Activated naive CD4-positive, alpha-beta T cell (primary cell): ENCODE measurements around the gene TOP3A.

Experiments used
- DNase-seq, 4 experiments: peaks; one replicate each; lab custom pipeline; 2025; lab: John Stamatoyannopoulos, UW

Gene TOP3A

DNA sequence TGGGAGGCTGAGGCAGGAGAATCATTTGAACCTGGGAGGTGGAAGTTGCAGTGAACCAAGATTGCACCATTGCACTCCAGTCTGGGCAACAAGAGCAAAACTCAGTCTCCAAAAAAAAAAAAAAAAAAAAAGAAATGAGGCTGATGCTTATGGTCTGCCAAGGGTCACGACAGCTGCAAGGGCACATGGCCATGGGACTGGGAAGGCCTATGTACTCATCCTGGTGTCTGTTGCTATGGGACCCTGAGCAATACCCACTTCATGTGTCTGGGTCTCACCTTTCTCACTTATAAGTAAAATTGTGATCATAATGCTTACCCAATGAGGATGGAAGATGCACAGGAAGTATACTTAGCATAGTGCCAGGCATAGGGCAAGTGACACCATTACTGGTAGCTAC is 37.7 kb downstream of the TOP3A start:
- no peak for DNase-seq

DNA sequence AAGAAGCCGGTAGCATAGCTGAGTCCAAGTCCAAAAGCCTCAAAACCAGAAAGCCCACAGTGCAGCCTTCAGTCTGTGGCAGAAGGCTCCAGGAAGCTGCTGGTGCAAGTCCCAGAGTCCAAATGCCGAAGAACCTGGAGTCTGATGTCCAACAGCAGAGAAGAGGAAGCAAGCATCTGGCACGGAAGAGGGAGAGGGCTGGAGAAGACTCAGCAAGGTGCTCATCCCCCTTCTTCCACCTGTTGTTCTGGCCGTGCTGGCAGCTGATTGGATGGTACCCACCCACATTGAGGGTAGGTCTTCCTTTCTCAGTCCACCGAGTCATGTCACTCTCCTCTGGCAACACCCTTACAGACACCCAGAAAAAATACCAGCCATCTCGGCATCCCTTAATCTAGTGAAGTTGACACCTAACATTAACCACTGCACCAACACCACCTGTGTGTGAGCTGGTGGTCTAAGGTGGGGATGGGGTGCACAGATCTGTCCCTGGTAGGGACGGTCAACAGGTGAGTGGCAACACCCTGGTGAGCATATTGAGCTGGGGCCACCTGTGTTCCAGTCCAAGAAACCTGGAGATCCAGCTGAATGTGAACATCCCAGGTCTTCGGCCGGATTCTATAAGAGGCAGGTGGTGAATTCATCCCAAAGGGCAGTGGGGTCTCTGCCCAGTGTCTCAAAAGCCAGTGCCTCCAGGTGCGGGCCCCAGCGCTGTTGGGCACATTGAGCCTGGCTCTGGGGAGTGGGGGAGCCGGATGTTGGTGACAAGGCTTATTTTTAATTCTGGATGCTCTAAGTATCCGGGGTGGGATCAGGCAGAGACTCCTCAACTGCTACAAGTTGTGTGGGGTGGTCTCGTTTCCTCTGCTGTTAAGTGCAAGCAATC is 44.5 kb downstream of the TOP3A start:
- no peak for DNase-seq

DNA sequence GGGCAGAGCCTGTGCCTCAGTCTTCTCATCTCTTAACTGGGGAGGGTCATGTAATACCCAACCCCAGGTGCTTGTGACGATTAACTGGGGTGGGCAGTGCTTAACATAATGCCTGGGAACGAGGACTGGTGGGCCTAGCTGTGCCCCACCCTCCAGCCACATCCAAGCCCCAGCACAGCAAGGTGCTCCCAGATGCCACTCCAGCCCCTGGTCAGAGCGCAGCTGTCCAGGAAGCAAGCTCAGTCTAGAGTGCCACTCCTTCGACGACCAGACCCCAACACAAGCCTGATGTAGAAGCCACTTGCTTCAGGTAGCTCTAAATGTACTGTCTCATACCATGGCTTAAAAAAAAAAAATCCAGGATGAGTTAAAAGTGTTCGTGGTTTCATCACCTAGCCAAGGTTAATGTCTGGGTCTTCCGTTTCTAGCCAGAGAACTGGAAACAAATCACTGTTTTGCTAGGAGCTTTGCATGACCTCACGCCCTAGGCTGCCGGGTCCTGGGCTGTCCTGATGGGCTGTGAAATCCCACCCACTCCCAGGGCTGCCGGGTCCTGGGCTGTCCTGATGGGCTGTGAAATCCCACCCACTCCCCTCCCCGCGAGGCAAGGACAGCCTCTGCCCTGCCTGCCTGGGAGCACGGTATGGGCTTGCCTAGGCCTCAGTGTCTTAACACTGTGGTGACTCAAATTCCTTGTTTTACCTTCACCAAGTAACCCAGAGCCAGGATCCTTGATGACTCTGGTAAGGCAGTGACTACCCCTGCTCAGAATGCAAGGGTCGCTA is 46.7 kb downstream of the TOP3A start:
- no peak for DNase-seq

GRCh38 chr17:18267366-18267765 is 47.4 kb downstream of the TOP3A start:
- no peak for DNase-seq

DNA sequence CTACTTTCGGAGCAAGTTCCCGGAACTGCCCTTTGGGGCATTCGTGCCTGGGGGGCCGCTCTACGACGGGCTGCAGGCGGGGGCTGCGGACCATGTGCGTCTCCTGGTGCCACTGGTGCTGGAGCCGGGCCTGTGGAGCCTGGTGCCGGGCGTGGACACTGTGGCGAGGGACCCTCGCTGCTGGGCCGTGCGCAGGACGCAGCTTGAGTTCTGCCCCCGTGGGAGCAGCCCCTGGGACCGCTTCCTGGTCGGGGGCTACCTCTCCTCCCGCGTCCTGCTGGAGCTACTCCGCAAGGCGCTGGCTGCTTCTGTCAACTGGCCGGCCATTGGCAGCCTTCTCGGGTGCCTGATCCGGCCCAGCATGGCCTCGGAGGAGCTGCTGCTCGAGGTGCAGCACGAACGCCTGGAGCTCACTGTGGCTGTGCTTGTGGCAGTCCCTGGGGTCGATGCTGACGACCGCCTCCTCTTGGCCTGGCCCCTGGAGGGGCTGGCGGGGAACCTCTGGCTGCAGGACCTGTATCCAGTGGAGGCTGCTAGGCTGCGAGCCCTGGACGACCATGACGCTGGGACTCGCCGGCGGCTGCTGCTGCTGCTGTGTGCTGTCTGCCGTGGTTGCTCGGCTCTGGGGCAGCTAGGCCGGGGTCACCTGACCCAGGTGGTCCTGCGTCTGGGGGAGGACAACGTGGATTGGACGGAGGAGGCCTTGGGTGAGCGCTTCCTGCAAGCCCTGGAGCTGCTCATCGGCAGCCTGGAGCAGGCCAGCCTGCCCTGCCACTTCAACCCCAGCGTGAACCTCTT is 50.7 kb downstream of the TOP3A start:
- no peak for DNase-seq

DNA sequence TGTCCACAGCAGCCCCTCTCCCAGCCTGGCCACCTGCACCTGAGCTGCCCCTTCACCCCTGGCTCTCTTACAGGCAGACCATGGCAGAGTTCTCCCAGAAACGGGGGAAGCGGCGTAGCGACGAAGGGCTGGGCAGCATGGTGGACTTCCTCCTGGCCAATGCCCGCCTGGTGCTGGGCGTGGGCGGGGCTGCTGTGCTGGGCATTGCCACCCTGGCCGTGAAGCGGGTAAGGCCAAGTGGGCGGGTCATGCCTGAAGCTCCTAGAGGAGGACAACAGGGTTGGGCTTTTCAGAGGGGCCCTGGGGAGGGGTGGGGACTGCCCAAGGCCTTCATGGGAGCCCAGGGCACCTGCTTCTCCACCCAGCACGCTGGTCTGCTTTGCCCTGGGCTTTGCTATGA is 52.2 kb downstream of the TOP3A start:
- no peak for DNase-seq

GRCh38 chr17:18262111-18262510 is 52.7 kb downstream of the TOP3A start:
- DNase-seq, result no peak

DNA sequence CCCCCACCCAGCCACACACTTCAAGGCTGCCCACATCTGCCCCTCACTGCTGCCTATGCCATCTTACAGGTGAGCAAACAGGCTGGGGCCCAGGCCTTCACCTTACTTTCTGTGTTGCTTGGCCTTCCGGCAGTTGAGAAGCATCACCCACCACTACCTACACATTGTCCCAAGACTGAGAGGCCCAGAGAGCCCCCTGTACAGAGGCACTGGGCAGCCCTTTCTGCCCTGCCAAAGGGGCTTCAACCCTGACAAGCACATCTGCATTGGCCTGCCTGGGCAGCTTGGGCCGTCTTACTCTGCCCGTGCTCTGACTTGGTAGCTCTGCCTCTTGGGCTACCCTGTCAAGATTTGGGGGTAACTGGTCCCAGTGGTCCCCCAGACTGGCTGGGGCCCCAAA is 53.1 kb downstream of the TOP3A start:
- DNase-seq, result no peak

GRCh38 chr17:18261146-18261515 is 53.7 kb downstream of the TOP3A start:
- DNase-seq, result no peak

GRCh38 chr17:18260332-18261145 is 54.3 kb downstream of the TOP3A start, which contains the start of gene MIEF2:
TSS of gene MIEF2 (plus strand) at chr17:18260662. CDS start at chr17:18262721, 2,059 bp downstream.
- DNase-seq, result peak; percentile 67 to 88 (median 79)

GRCh38 chr17:18259621-18260331 is 55.0 kb downstream of the TOP3A start:
- no peak for DNase-seq

DNA sequence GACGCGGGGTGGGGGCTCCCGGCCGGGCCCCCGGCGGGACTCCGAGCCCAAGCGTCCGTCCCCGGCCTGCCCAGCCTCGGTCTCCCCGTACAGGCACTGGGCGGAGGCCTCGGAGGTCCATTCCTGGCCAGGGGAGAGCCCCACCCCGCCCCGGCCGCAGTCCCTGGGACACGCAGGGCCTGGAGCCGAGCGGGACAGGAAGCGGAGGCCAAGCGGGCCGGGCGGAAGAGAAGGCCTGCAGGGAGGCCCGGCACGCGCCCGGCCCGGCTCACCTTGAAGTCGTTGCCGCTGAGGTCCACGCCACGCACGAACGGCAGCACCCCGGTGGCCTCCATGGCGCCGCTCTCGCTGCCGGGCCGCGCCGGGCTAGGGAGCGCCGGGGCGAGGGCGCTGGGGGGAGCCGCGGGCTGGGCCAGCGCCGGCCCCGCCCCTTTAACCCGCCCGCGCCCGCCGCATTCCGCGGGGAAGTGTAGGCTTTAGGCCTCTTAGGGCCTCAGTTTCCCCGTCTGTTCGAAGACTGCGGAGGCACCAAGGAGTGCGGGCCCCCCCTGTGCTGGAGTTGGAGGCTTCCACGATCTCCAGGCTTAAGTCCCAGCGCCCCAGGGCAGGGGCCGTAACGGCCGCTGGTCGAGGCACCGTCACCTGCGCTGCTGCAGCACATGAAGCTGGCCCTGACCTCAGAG is 56.3 kb downstream of the TOP3A start, which contains the start of gene FLII:
TSS of gene FLII (minus strand) at position 383 of the 683 bp plus-strand sequence. CDS start at position 335, 48 bp downstream.
- DNase-seq, result peak in 3 of 4 experiments; percentile 23 to 55 (median 40)

DNA sequence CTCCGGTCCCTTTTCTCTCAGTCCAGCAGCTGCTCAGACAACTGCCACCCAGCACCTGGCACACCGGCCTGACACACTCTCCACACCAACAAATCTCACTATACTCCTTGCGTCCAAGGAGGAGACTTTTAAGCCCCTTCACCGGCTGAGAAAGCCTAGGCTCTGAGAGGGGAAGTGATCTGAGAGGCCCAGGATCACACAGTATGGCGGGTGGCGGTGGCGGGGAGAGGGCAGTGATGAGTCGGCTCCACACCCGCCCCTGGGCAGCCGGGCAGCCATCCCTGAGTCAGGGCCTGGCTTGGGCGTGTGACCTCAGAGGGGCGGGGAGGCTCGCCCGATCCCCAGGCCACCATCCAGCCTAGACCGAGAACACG is 56.8 kb downstream of the TOP3A start:
- peak in 2 of 4 experiments; percentile 14 to 31 for DNase-seq

GRCh38 chr17:18257268-18257981 is 57.4 kb downstream of the TOP3A start:
- no peak for DNase-seq

GRCh38 chr17:18256776-18257175 is 58.0 kb downstream of the TOP3A start:
- DNase-seq, result no peak

- no peak for DNase-seq
Observed at GRCh38 chr17:18256351-18256750, 58.4 kb downstream of the TOP3A start.

DNA sequence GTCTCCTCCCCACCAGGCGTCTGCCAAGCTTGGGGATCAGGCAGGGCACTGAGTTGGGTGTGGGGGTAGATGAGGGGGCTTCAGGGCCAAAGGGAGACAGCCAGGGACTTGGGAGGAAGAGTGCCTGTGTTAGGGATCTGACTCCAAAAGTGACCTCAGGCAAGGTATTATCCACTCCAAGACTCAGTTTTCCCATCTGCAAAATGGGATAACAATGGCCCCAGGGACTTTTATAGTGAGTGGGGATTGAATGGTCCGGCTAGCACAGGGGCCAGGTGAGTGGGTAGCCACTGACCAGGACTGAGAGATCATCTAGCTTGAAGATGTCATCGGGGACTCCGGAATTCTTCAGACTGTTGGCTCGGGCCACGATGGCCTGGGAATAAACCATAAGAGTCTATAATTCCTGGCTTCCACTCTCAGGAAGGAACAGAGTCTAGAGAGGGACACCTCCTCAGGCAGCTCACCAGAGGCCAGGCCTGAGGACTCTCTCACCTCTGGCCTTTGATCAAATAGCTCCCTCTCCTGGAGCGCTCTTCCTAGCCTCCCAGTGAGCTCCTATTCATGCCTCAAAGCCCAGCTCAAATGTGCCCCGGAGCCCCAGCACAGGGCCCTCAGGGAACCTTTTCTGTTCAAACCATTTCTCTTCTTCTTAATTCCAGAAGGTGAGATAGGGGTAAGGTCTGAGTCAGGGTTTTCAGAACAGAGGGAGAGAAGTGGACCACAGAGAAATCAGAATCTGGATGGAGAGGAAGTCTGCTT is 59.7 kb downstream of the TOP3A start:
- DNase-seq, result no peak
